Activated T-cell treated with anti-CD3 and anti-CD28 coated beads, Interleukin-2, amount 50 U/mL, for 48 hours (primary cell): ENCODE data around the gene SPTAN1.
"Not testable (repeated sequence)": the region's sequence is repeated elsewhere in the genome, so short reads cannot be mapped to it uniquely, and the experiment has no call there.

ENCODE experiments used
- DNase-seq, 2 experiments: peaks; one replicate each; pipeline ENCODE4 v3.0.0-alpha.2; 2020

Gene SPTAN1

GRCh38 chr9:128552153-128552743 lies at the start of gene SPTAN1:
Gene SPTAN1 (plus strand): TSS chr9:128552587. CDS start chr9:128566741, 14,154 bp downstream.
- DNase-seq = peak; percentile 95 to 97

DNA sequence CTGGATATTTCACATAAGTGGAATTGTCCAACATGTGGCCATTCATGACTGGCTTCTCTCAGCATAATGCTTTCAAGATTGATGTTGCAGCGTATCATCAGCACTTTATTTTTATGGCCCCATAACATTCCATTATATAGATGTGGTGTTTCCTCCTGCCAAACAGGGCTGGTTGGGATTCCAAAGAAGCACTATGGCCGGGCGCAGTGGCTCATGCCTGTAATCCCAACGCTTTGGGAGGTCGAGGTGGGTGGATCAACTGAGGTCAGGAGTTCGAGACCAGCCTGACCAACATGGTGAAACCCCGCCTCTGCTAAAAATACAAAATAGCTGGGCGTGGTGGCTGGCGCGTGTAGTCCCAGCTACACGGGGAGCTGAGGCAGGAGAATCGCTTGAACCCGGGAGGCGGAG lies 49.0 kb upstream of the SPTAN1 start:
- not testable (repeated sequence) for DNase-seq

GRCh38 chr9:128503870-128504269 lies 48.5 kb upstream of the SPTAN1 start:
- no peak for DNase-seq

DNA sequence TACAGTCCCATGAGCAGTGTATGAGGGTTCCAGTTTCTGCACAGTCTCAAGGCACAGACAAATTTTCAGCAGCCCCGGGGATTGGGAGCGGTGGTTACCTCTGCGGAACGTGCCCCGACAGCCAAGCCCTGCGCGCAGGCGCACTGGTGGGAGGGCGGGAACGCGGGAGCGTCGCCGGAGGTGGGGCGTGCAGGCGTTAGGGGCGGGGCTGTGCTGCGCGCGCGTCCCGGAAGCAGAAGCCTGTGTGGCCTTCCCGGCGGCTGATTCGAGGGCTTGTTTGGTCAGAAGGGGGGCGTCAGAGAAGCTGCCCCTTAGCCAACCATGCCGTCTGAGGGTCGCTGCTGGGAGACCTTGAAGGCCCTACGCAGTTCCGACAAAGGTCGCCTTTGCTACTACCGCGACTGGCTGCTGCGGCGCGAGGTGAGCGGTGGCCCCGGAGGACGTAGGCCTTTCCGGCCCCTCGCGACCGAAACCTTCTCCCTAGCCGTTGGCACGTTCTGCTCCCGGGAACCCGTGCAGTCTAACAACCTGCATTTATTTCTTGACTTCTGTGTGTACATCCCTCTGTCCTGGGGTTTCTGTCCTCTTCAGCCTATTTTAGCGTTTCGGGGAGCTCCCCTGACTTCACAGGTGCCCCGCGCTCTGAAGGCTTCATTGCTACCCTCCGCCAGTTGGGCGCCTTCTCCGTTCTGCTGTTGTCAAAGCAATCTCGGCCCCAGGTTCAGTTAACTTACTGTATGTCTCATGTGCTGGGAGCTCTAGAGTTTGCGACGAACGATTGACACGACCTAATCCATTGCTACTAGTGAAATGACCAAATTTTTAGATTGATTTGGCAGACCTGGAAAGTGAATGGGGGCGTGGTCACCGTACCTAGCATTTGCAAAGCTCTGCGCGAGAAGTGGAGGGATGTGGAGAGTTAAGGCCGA lies 47.6 kb upstream of the SPTAN1 start, which contains the start of gene GLE1:
TSS of gene GLE1 (plus strand) at position 235 of the 929 bp plus-strand sequence. CDS start at position 322, 87 bp downstream.
- peak; percentile 98 for DNase-seq

DNA sequence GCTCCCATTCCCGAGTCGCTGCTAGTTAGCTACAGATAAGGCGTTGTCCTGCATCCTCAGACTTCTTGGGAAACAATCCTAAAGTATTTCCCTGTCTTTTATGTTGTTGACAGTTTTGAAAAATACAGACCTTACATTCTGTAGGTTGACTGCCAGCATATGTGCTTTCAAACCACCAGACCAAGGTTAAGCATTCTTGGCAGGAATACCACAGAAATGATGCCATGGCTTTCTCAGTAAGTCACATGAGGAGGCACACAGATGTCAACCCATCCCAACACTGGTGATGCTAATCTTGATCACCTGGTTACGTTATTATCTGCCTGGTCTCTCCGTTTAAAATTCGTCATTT lies 47.0 kb upstream of the SPTAN1 start:
- DNase-seq = no peak

DNA sequence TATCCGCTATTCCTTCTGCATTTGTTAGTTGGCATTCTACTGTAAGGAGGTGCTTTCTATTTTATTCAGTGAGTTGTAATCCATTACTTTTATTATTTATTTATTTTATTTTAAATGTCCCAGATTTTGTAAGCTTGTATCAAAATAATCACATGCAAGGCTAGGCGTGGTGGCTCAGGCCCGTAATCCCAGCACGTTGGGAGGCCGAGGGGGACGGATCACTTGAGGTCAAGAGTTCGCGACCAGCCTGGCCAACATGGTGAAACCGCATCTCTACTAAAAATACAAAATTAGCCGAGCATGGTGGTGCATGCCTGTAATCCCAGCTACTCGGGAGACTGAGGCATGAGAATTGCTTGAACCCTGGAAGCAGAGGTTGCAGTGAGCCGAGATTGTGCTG lies 46.5 kb upstream of the SPTAN1 start:
- not testable (repeated sequence) for DNase-seq

DNA sequence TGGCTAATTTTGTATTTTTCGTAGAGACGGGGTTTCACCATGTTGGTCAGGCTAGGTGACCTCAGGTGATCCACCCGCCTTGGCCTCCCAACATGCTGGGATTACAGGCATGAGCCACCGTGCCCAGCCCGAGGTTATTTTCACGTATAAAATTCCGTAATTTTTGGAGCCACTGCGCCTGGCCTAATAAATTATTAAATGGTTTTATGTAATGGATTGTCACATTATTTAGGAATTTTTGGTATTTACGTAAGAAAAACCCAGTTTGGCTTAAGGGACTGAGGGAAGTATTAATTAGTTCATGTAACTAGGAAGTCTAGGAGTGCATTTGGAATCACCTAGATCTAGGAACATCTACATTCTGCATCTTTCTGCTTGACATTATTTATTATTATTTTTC lies 39.6 kb upstream of the SPTAN1 start:
- DNase-seq = no peak

DNA sequence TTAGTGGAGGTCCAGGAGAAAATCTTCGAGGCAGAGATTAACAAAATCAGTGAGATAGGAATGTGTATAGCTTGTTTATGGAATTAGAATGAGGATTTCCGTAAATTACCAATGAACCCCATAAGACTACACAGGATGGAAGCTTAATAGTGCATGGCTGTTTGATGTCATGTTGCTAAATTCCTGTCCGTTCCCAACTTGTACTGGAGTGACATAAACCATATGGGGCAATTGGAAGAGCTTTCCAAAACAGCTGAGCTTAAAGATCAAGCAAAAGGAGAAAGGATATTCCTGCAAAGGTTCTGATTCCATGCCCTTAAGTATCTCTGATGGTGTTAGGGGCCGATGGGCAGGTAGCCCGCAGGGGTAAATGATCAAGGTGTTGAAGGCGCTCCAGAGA lies 30.4 kb upstream of the SPTAN1 start:
- DNase-seq = no peak

DNA sequence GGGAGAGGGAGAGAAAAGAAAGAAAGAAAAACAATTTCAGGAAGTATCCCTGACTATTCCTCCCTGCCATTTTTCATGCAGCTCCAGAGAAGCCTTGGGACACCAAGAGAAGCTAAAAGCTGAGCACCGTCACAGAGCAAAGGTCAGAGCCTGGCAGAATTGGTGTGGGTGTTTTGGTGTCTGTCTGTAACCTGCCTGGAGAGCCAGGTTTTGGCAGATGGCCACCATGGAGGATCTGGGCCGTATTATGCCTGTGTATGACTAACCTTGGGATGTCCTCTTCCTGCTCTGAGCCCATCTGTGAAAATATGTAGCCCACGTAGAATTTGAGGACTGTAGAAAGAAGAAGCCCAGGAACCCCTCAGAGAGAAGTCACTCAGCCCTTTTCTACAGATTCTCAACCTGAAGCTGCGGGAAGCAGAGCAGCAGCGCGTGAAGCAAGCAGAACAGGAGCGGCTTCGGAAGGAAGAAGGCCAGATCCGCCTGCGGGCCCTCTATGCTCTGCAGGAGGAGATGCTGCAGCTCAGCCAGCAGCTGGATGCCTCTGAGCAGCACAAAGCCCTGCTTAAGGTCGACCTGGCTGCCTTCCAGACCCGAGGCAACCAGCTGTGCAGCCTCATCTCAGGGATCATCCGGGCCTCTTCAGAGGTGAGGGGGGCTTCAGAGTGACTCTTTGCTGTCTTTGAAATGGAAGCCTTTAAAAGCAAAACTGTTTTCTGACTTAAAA lies 29.0 kb upstream of the SPTAN1 start:
- DNase-seq = no peak

- no peak for DNase-seq
Measured at GRCh38 chr9:128526720-128527119, 25.7 kb upstream of the SPTAN1 start.

DNA sequence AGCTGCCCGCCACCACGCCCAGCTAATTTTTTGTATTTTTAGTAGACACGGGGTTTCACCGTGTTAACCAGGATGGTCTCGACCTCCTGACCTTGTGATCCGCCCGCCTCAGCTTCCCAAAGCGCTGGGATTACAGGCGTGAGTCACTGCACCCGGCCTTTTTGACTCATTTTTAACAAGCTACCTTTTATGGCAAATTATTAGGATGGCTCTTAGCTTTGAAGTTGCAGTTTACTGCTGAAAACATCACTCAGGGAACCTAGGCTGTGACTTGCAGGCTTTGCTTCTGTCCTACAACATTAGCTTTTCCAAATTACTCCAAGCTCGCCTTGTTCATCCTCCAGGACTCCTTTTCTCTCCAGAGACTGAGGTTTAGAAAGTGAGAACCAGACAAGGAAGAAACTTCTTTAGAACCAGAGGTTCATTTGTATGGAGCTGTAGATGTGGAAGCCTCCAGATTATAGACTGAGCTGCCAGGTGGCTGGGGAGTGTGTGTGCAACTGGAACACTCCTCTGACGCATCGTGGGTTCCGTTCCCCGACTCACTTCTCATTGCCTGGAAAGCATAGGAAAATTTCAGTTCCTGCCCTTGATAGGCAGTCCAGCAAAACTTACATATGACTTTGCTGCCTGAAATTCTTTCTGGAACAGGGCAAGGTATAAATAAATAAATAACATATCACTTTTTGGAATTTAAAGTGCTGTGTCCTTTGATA lies 23.8 kb upstream of the SPTAN1 start:
- DNase-seq = no peak

DNA sequence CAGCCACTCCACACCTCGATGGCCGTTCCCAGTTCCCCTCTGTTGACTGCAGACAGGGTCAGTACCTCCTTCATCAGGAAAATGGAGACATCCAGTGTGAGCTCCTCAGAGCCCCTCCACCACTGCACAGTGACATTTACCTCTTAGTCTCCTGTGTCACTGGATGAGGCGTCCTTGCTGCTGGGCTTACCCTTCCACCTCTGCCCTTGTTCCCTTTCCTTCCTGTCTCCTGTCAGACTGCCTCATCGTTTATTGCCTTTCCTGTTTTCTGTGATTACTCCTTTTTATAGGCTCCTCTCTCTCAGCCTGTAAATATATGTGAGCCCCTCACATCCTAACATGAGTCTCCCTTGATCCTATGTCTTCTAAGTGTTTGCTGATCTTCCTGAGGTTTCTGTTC lies 23.2 kb upstream of the SPTAN1 start:
- no peak for DNase-seq

GRCh38 chr9:128532581-128532980 lies 19.8 kb upstream of the SPTAN1 start:
- DNase-seq = no peak

DNA sequence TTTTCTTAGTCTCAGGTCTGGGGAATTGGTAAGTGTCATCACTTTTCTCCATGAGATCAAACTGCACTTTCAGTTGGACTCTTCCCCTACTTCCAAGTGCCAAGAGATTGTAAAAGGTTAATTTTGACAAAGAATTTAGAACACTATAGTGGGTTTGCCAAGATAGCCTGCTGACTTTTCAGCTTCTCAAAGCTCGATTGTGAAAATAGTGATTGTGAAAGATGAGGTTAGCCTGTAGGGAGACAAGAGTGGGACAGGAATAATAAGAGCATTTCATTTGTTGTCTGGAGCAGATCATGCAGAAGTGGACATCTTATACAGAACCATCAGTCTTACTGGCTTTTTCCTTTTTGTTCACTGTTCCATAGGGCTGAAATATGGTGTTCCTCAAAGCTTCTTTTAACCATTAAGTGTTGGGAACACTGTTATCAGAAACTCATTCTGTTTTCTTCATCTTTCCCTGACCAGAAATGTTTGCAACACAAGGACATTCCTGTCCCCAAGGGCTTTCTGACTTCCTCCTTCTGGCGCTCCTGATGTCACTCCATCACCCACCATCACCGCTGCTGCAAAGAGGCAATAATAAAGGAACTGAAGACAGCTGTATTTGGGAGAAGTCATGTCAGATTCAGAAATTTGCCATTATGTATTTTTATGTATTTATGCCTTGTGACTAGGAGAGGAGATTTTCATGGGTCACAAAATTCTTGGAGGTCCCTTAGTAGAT lies 11.6 kb upstream of the SPTAN1 start:
- no peak for DNase-seq

GRCh38 chr9:128546504-128546903 lies 5.9 kb upstream of the SPTAN1 start:
- no peak for DNase-seq

GRCh38 chr9:128548876-128549275 lies 3.5 kb upstream of the SPTAN1 start:
- no peak for DNase-seq

- peak; percentile 53 to 62 for DNase-seq
Measured at GRCh38 chr9:128550226-128550625, 2.2 kb upstream of the SPTAN1 start.

GRCh38 chr9:128550770-128551656 lies 1.4 kb upstream of the SPTAN1 start:
- peak; percentile 25 to 26 for DNase-seq

GRCh38 chr9:128551657-128552152 lies 682 bp upstream of the SPTAN1 start:
- DNase-seq = no peak

DNA sequence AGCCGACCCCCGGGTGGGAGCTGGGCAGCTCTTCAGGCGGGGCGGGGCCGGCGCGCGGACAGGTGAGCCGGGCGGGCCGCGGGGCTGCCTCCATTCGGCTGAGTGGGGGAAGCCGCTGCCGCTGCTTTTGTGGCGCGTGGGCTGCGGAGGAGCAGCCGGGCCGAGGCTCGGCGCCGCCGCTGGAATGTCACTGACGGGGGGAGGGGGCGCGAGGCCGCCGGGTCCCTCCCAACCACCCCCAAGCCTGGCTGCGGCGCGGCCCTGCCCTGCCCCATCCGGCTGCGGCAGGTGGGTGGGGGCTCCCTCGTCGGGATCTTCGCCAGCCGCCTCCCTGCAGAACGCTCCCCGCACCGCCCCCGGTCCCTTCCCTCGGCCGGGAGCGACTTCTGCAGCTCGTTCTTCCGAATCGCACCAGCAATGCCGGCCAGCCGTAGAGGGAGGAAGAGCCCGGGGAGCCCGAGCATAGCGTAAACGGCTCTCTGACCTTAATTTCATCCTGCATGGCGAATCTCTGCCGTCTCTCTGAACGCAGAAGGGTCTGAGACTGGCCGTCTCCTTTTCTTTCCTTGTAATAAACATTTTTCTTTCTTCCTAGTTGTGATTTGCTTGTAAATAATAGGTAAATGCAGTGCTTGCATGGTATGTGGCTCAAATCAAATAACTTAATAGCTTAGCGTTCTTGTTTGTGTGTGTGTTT lies 505 bp downstream of the SPTAN1 start:
- no peak for DNase-seq
